GM12878 (cell line): ENCODE measurements around the gene POFUT1.

Source experiments
- NFYB ChIP-seq: IDR thresholded peaks from 2 replicates; pipeline ENCODE4 v1.6.1; 2011; ENCODE audit warnings: low read depth, mild to moderate bottlenecking, low read length, improper control_type of control experiment, moderate library complexity; ENCODE audit not compliant: insufficient read depth
- POLR2AphosphoS5 ChIP-seq: IDR thresholded peaks from 2 replicates; pipeline ENCODE4 v1.6.1; 2011; ENCODE audit warnings: mild to moderate bottlenecking, low read length, inconsistent platforms
- TAF1 ChIP-seq: IDR thresholded peaks from 2 replicates; pipeline ENCODE4 v1.6.1; 2011; ENCODE audit warnings: mild to moderate bottlenecking, low read depth, low read length, borderline replicate concordance

GRCh38 chr20:32189123-32189410 is 18.6 kb upstream of the POFUT1 start:
- TF ChIP-seq TAF1 (no peak), POLR2AphosphoS5 (no peak), NFYB (no peak)
